Muscle layer of colon (tissue), 2 donors: Measurements from ENCODE around the gene KRTAP9-4.
"Not testable (repeated sequence)": the region's sequence is repeated elsewhere in the genome, so short reads cannot be mapped to it uniquely, and the experiment has no call there.

ENCODE experiments used
- H3K27ac ChIP-seq: one replicate; pipeline ENCODE4 v1.7.0; 2013; ENCODE audit warnings: low read depth, mild to moderate bottlenecking, low read length, moderate library complexity
- H3K27me3 ChIP-seq, 2 donors: one replicate each; pipeline ENCODE4 v1.7.0; 2013; ENCODE audit warnings: low read length in 2 of 2, mild to moderate bottlenecking in 2 of 2; ENCODE audit not compliant: insufficient read depth in 2 of 2, control insufficient read depth in 1 of 2
- H3K36me3 ChIP-seq: one replicate; pipeline ENCODE4 v1.7.0; 2013; ENCODE audit warnings: mild to moderate bottlenecking, low read length; ENCODE audit not compliant: insufficient read depth
- H3K4me1 ChIP-seq: one replicate; pipeline ENCODE4 v1.7.0; 2013; ENCODE audit warnings: mild to moderate bottlenecking, low read length; ENCODE audit not compliant: insufficient read depth
- H3K4me3 ChIP-seq, 2 donors: one replicate each; pipeline ENCODE4 v1.7.0; 2013; ENCODE audit warnings: low read length in 2 of 2, low read depth in 1 of 2, mild to moderate bottlenecking in 1 of 2, moderate library complexity in 1 of 2
- H3K9ac ChIP-seq: one replicate; pipeline ENCODE4 v1.7.0; 2013; ENCODE audit warnings: low read length
- H3K9me3 ChIP-seq: one replicate; pipeline ENCODE4 v1.7.0; 2013; ENCODE audit warnings: mild to moderate bottlenecking, low read length
- donor health status: abdominal sarcoma.
- donor health status: Adenocarcinoma of cecum.

KRTAP9-4 gene

GRCh38 chr17:41237949-41238437, 11.5 kb upstream of the KRTAP9-4 start, which contains the start of gene KRTAP9-8:
KRTAP9-8 (plus strand) TSS chr17:41237999; CDS start chr17:41238052, 53 bp downstream.
- not testable (repeated sequence) for H3K4me3 ChIP-seq, H3K27ac ChIP-seq, H3K9ac ChIP-seq, H3K36me3 ChIP-seq, H3K4me1 ChIP-seq, H3K9me3 ChIP-seq, H3K27me3 ChIP-seq

GRCh38 chr17:41246995-41247787, 2.3 kb upstream of the KRTAP9-4 start:
- not testable (repeated sequence) for H3K36me3 ChIP-seq, H3K9ac ChIP-seq, H3K27me3 ChIP-seq, H3K4me1 ChIP-seq, H3K4me3 ChIP-seq, H3K9me3 ChIP-seq, H3K27ac ChIP-seq

GRCh38 chr17:41251261-41251660, 1.8 kb downstream of the KRTAP9-4 start:
- Histone ChIP-seq H3K9ac (no peak overlapping the region), H3K4me3 (no peak overlapping the region)

GRCh38 chr17:41254861-41255260, 5.4 kb downstream of the KRTAP9-4 start:
- Histone ChIP-seq H3K4me1 (no peaks in the 10 kb centered on the region), H3K27ac (no peak overlapping the region), H3K4me3 (no peak overlapping the region), H3K9me3 (no peaks in the 10 kb centered on the region), H3K36me3 (no peaks in the 10 kb centered on the region), H3K9ac (no peak overlapping the region), H3K27me3 (no peaks in the 10 kb centered on the region)

More at GRCh38 chr17:41251261-41251660, 1.8 kb downstream of the KRTAP9-4 start:
- Histone ChIP-seq H3K36me3 (no peaks in the 10 kb centered on the region), H3K4me1 (no peaks in the 10 kb centered on the region), H3K9me3 (no peaks in the 10 kb centered on the region), H3K27me3 (no peaks in the 10 kb centered on the region), H3K27ac (no peak overlapping the region)

- not testable (repeated sequence) for H3K9ac ChIP-seq, H3K27me3 ChIP-seq, H3K4me1 ChIP-seq, H3K4me3 ChIP-seq, H3K36me3 ChIP-seq, H3K27ac ChIP-seq, H3K9me3 ChIP-seq
Measured at GRCh38 chr17:41255381-41256290, 6.1 kb downstream of the KRTAP9-4 start, which contains the start of gene KRTAP9-9. KRTAP9-9 (plus strand) TSS chr17:41255384.

- Histone ChIP-seq H3K27ac (no peak overlapping the region), H3K9ac (no peak overlapping the region), H3K4me1 (no peaks in the 10 kb centered on the region), H3K36me3 (no peaks in the 10 kb centered on the region), H3K9me3 (no peaks in the 10 kb centered on the region), H3K4me3 (no peak overlapping the region), H3K27me3 (no peaks in the 10 kb centered on the region)
Measured at GRCh38 chr17:41256291-41256685, 6.8 kb downstream of the KRTAP9-4 start.

GRCh38 chr17:41258406-41258805, 8.9 kb downstream of the KRTAP9-4 start:
- no peaks in the 10 kb centered on the region for H3K9me3 ChIP-seq
- no peaks in the 10 kb centered on the region for H3K36me3 ChIP-seq
- no peak overlapping the region for H3K9ac ChIP-seq
- no peak overlapping the region for H3K27ac ChIP-seq
- no peaks in the 10 kb centered on the region for H3K4me1 ChIP-seq
- no peaks in the 10 kb centered on the region for H3K27me3 ChIP-seq
- H3K4me3 ChIP-seq: no peak overlapping the region

GRCh38 chr17:41263212-41263611, 13.7 kb downstream of the KRTAP9-4 start:
- H3K27me3 ChIP-seq: no peaks in the 10 kb centered on the region
- no peaks in the 10 kb centered on the region for H3K4me1 ChIP-seq

GRCh38 chr17:41264599-41264998, 15.1 kb downstream of the KRTAP9-4 start:
- Histone ChIP-seq H3K4me1 (no peaks in the 10 kb centered on the region), H3K27me3 (no peaks in the 10 kb centered on the region), H3K36me3 (no peaks in the 10 kb centered on the region), H3K27ac (no peak overlapping the region), H3K4me3 (no peak overlapping the region), H3K9me3 (no peaks in the 10 kb centered on the region), H3K9ac (no peak overlapping the region)

More at GRCh38 chr17:41263212-41263611, 13.7 kb downstream of the KRTAP9-4 start:
- Histone ChIP-seq H3K36me3 (no peaks in the 10 kb centered on the region), H3K27ac (no peak overlapping the region), H3K4me3 (no peak overlapping the region), H3K9me3 (no peaks in the 10 kb centered on the region), H3K9ac (no peak overlapping the region)

GRCh38 chr17:41265078-41265477, 15.6 kb downstream of the KRTAP9-4 start, which contains the start of gene KRTAP9-6:
KRTAP9-6 (plus strand) TSS chr17:41265378; CDS start chr17:41265378, 0 bp downstream.
- H3K9ac ChIP-seq: no peak within 1 kb of the TSS
- no peaks in the 10 kb centered on the region for H3K27me3 ChIP-seq
- no peaks in the 10 kb centered on the region for H3K36me3 ChIP-seq
- H3K4me3 ChIP-seq: no peak within 1 kb of the TSS
- no peaks in the 10 kb centered on the region for H3K9me3 ChIP-seq
- no peaks in the 10 kb centered on the region for H3K4me1 ChIP-seq
- H3K27ac ChIP-seq: no peak within 1 kb of the TSS

GRCh38 chr17:41267711-41268110, 18.2 kb downstream of the KRTAP9-4 start:
- H3K36me3 ChIP-seq: no peaks in the 10 kb centered on the region
- no peaks in the 10 kb centered on the region for H3K9me3 ChIP-seq
- H3K27ac ChIP-seq: no peak overlapping the region
- H3K9ac ChIP-seq: no peak overlapping the region
- H3K27me3 ChIP-seq: no peaks in the 10 kb centered on the region
- no peaks in the 10 kb centered on the region for H3K4me1 ChIP-seq
- no peak overlapping the region for H3K4me3 ChIP-seq
